IMR-90 (cell line): ENCODE data around the gene KL. TPM values are rescaled to one million over a fixed set of nuclear protein-coding genes. Genes with fewer than 3 reads are reported as not detected.

Source experiments
- ATAC-seq: fragments of 200-7000 bp; cut with Tn5 transposase; 2 replicates; pipeline ENCODE4 v1.9.1; 2020; ENCODE audit warnings: low read depth, mild to moderate bottlenecking, moderate library complexity
- BruUV-seq: library from RNA; stranded (reverse); fragments of 400-500 nt; replicated peaks from 2 replicates; lab custom pipeline; 2021; lab: Mats Ljungman, UMichigan
- CTCF ChIA-PET: fragments of 300-600 bp; formaldehyde crosslinking; extraction: SDS; loops from one replicate; lab custom pipeline; 2021; ENCODE audit warnings: antibody characterized with exemption; lab: Yijun Ruan, JAX
- POLR2A ChIA-PET: fragments of 300-600 bp; sonication (Branson Sonifier 250); formaldehyde crosslinking; loops from one replicate; lab custom pipeline; 2022; ENCODE audit warnings: antibody characterized with exemption; ENCODE audit not compliant: unreplicated experiment; lab: Charles Lee
- DNase-seq: peaks from one replicate; pipeline ENCODE4 v3.0.0; 2013
- H2AFZ ChIP-seq: replicated peaks from 2 replicates; pipeline ENCODE3; 2013; ENCODE audit warnings: low read length, mild to moderate bottlenecking; ENCODE audit not compliant: poor library complexity
- H2AK5ac ChIP-seq: 2 replicates; pipeline ENCODE4 v1.6.1; 2013; ENCODE audit warnings: low read depth, low read length, inconsistent platforms
- H2AK9ac ChIP-seq: replicated peaks from 2 replicates; pipeline ENCODE3; 2013; ENCODE audit warnings: mild to moderate bottlenecking, low read depth, low read length, moderate library complexity; ENCODE audit not compliant: poor library complexity
- H2BK120ac ChIP-seq: 2 replicates; pipeline ENCODE4 v1.6.1; 2013; ENCODE audit warnings: low read depth, low read length, inconsistent platforms
- H2BK15ac ChIP-seq: 3 replicates; pipeline ENCODE4 v1.6.1; 2013; ENCODE audit warnings: low read depth, low read length, inconsistent platforms
- H2BK20ac ChIP-seq: 2 replicates; pipeline ENCODE4 v1.6.1; 2013; ENCODE audit warnings: low read depth, mild to moderate bottlenecking, inconsistent platforms, low read length, moderate library complexity
- H2BK5ac ChIP-seq: 2 replicates; pipeline ENCODE4 v1.6.1; 2013; ENCODE audit warnings: mild to moderate bottlenecking, low read depth, low read length, inconsistent platforms; ENCODE audit not compliant: poor library complexity, severe bottlenecking
- H3K14ac ChIP-seq: replicated peaks from 2 replicates; pipeline ENCODE4 v1.6.1; 2013; ENCODE audit warnings: low read depth, low read length, inconsistent platforms
- H3K18ac ChIP-seq: 2 replicates; pipeline ENCODE4 v1.6.1; 2013; ENCODE audit warnings: low read depth, low read length, control low read depth
- H3K23ac ChIP-seq: 2 replicates; pipeline ENCODE4 v1.6.1; 2013; ENCODE audit warnings: low read depth, low read length, inconsistent platforms
- H3K27ac ChIP-seq: 2 replicates; pipeline ENCODE4 v1.5.1; 2013; ENCODE audit warnings: mild to moderate bottlenecking, control low read depth, low read length; ENCODE audit not compliant: insufficient read depth
- H3K27me3 ChIP-seq: 2 replicates; pipeline ENCODE4 v1.6.1; 2013; ENCODE audit warnings: low read length; ENCODE audit not compliant: control insufficient read depth, insufficient read depth
- H3K36me3 ChIP-seq: 2 replicates; pipeline ENCODE4 v1.6.1; 2013; ENCODE audit warnings: low read length, mixed read lengths; ENCODE audit not compliant: control insufficient read depth, insufficient read depth
- H3K4ac ChIP-seq: 2 replicates; pipeline ENCODE4 v1.6.1; 2013; ENCODE audit warnings: low read depth, low read length, inconsistent platforms
- H3K4me1 ChIP-seq: 2 replicates; pipeline ENCODE4 v1.6.1; 2013; ENCODE audit warnings: low read length, mixed read lengths; ENCODE audit not compliant: control insufficient read depth, insufficient read depth
- H3K4me2 ChIP-seq: 2 replicates; pipeline ENCODE4 v1.6.1; 2013; ENCODE audit warnings: low read depth, mild to moderate bottlenecking, control low read depth, low read length, moderate library complexity
- H3K4me3 ChIP-seq: 2 replicates; pipeline ENCODE4 v1.5.1; 2013; ENCODE audit warnings: low read depth, mild to moderate bottlenecking, control low read depth, low read length, moderate library complexity; ENCODE audit not compliant: insufficient read depth
- H3K56ac ChIP-seq: 2 replicates; pipeline ENCODE4 v1.6.1; 2013; ENCODE audit warnings: low read length, inconsistent platforms; ENCODE audit not compliant: insufficient read depth; ENCODE audit errors: extremely low read depth
- H3K79me1 ChIP-seq, 2 experiments: 2 replicates each; pipeline ENCODE4 v1.6.1; 2013; ENCODE audit warnings: low read length in 2 of 2, inconsistent platforms in 1 of 2, low read depth in 1 of 2
- H3K9ac ChIP-seq: 2 replicates; pipeline ENCODE4 v1.6.1; 2013; ENCODE audit warnings: low read depth, low read length, control low read depth
- H3K9me1 ChIP-seq: 2 replicates; pipeline ENCODE4 v1.6.1; 2013; ENCODE audit warnings: low read length, inconsistent platforms; ENCODE audit not compliant: insufficient read depth
- H3K9me3 ChIP-seq: 2 replicates; pipeline ENCODE4 v1.6.1; 2013; ENCODE audit warnings: low read length; ENCODE audit not compliant: control insufficient read depth, insufficient read depth
- H4K20me1 ChIP-seq: 2 replicates; pipeline ENCODE4 v1.6.1; 2013; ENCODE audit warnings: low read length, inconsistent platforms; ENCODE audit not compliant: insufficient read depth
- H4K5ac ChIP-seq: 2 replicates; pipeline ENCODE4 v1.6.1; 2013; ENCODE audit warnings: mild to moderate bottlenecking, low read depth, low read length, control low read depth
- H4K8ac ChIP-seq, 2 experiments: 2 replicates each; pipeline ENCODE4 v1.6.1; 2013; ENCODE audit warnings: low read depth in 2 of 2, low read length in 2 of 2, control low read depth in 1 of 2, inconsistent platforms in 1 of 2
- H4K91ac ChIP-seq: 2 replicates; pipeline ENCODE4 v1.6.1; 2013; ENCODE audit warnings: low read depth, low read length, inconsistent platforms; ENCODE audit not compliant: insufficient read depth
- MAFK ChIP-seq: IDR thresholded peaks from 2 replicates; pipeline ENCODE4 v1.6.1; 2012; ENCODE audit warnings: low read depth, low read length, improper control_type of control experiment
- MAZ ChIP-seq: IDR thresholded peaks from 2 replicates; pipeline ENCODE4 v1.6.1; 2012; ENCODE audit warnings: low read depth, mild to moderate bottlenecking, low read length, improper control_type of control experiment, moderate library complexity, borderline replicate concordance
- WGBS, 2 experiments: methylation state at CpG; one replicate each; pipeline versions ENCODE4 v1.1.5 to v1.1.7; 2013; ENCODE audit warnings: missing lambda C conversion rate in 2 of 2; ENCODE audit not compliant: insufficient read length in 1 of 2; ENCODE audit errors: extremely low coverage in 2 of 2; 5-methylcytosine and 5-hydroxymethylcytosine counted together
- dilution Hi-C: fragments of 300-500 bp; cut with HindIII; formaldehyde crosslinking; loops from one replicate; pipeline ENCODE4 v1.14.3; 2018; ENCODE audit warnings: low sequenced_read_pairs; ENCODE audit not compliant: unreplicated experiment
- in situ Hi-C: fragments of 300-500 bp; cut with MboI; formaldehyde crosslinking; loops from 3 replicates; pipeline ENCODE4 v1.14.3; 2019; ENCODE audit warnings: low sequenced_read_pairs, inconsistent platforms, mixed read lengths
- intact Hi-C: fragments of 100-400 bp; cut with micrococcal nuclease; formaldehyde crosslinking; loops from 2 replicates; pipeline ENCODE4 v1.10.0; 2022
- polyA plus RNA-seq, 3 experiments: library from polyadenylated mRNA; depleted of rRNA; stranded (reverse); fragments of >200 nt; gene quantifications; 2 replicates each; pipeline ENCODE4 v1.2.3, GENCODE V29; 2012; ENCODE audit warnings: low replicate concordance in 1 of 3
- total RNA-seq: library from RNA; depleted of rRNA; stranded (reverse); fragments of >200 nt; gene quantifications from 2 replicates; pipeline ENCODE4 v1.2.3, GENCODE V29; 2012

Gene KL
- total and polyA plus RNA-seq, 2 of the 4 experiments (the other 2 are of a cell fraction), result not detected

DNA sequence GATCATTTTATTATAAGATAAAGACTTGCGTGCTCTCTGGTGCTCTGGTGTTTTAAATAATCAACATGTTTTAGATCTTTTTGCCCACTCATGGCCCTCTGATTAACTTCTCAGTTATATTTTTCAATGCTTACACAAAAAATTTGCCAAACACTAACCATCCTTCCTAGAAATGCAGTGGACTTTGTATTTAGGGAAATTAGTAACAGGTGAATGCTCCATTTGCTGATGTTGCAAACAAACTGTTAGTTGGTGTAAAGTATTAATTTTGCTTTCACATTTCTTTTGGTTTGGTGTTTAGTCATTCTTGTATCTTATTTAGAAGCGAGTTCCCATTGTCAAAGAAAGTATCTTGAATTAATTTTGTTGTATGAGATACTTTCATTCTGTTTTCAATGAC lies 2.7 kb downstream of the KL start:
- no peak overlapping the region for H3K56ac ChIP-seq
- POLR2A ChIA-PET, result no interaction called here
- no peak overlapping the region for H3K4me3 ChIP-seq
- H4K5ac ChIP-seq, result no peak overlapping the region
- H3K4ac ChIP-seq, result no peak overlapping the region
- in situ Hi-C loops, result no loop called here
- H3K79me1 ChIP-seq, result no peaks in the 10 kb centered on the region
- H4K8ac ChIP-seq, result no peak overlapping the region
- no peaks in the 10 kb centered on the region; the same call in 1 of the 2 replicates for H3K4me1 ChIP-seq
- no TSS peak for BruUV-seq
- H4K20me1 ChIP-seq, result no peaks in the 10 kb centered on the region
- H3K18ac ChIP-seq, result no peak overlapping the region
- DNase-seq (no peak), ATAC-seq (no peak)
- H2BK20ac ChIP-seq, result no peak overlapping the region
- H3K36me3 ChIP-seq, result no peaks in the 10 kb centered on the region
- no peak overlapping the region for H3K14ac ChIP-seq
- no CpG with 5 or more reads among the region's 2 CpGs for WGBS, 2 experiments
- no peak overlapping the region for H2AFZ ChIP-seq
- H2AK9ac ChIP-seq, result no peak overlapping the region
- H3K23ac ChIP-seq, result no peak overlapping the region
- intact Hi-C loops, result no loop called here
- TF ChIP-seq MAFK (peak; percentile 69), MAZ (no peak)
- no peak overlapping the region for H2BK5ac ChIP-seq
- H3K27ac ChIP-seq, result no peak overlapping the region
- no peak overlapping the region for H2BK15ac ChIP-seq
- H2BK120ac ChIP-seq, result no peak overlapping the region
- peaks cover 62% of the 10 kb centered on the region for H3K27me3 ChIP-seq
- dilution Hi-C loops, result no loop called here
- no peaks in the 10 kb centered on the region for H3K9me1 ChIP-seq
- no peak overlapping the region for H4K91ac ChIP-seq
- H3K9me3 ChIP-seq, result peaks cover 1% of the 10 kb centered on the region; the same call in 1 of the 2 replicates
- H2AK5ac ChIP-seq, result no peak overlapping the region
- CTCF ChIA-PET, result no interaction called here
- H3K4me2 ChIP-seq, result no peak overlapping the region
- no peak overlapping the region for H3K9ac ChIP-seq
